ENCODE measurements around the gene F11R.
"Not testable (repeated sequence)": the region's sequence is repeated elsewhere in the genome, so short reads cannot be mapped to it uniquely, and the experiment has no call there.

Gene F11R

DNA sequence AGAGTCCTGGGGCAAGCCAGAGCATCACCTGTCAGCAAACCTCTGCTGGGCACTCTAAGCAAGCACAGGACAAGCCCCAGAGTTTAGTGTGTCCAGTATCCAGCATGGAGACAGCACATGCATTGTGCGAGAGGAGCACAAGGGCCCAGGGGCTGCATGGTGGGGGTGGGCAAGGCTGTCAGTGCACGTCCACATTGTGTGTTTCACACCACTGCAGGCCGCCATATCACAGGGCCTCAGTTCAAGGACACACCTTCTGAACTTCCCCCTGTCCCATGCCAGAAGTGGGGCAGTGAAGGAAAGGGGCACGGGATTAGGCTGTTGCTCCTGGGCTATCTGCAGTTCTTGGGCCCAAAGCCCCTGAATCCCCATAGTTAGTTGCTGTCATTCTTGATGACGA lies 18.6 kb upstream of the F11R start:
- FAIRE-seq, result no peak

DNA sequence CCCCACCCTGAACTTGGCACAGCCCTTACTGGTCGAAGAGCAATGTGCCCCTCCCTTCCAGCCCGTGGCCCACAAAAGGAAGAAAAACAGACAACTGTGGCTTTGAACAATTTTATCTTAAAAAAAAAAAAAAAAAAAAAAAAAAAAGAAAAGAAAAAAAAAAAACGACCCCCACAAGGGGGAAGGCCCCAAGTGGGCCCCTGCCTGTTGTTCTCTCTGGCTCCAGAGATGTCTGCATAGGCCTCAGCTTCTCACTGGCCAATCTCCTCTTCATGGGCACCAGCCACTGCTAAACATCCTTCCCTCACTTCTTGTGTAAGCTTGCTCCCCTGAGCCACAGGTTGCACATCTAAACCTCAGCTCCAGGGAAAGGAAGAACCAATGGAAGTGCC lies 18.2 kb upstream of the F11R start:
- FAIRE-seq, result no peak

DNA sequence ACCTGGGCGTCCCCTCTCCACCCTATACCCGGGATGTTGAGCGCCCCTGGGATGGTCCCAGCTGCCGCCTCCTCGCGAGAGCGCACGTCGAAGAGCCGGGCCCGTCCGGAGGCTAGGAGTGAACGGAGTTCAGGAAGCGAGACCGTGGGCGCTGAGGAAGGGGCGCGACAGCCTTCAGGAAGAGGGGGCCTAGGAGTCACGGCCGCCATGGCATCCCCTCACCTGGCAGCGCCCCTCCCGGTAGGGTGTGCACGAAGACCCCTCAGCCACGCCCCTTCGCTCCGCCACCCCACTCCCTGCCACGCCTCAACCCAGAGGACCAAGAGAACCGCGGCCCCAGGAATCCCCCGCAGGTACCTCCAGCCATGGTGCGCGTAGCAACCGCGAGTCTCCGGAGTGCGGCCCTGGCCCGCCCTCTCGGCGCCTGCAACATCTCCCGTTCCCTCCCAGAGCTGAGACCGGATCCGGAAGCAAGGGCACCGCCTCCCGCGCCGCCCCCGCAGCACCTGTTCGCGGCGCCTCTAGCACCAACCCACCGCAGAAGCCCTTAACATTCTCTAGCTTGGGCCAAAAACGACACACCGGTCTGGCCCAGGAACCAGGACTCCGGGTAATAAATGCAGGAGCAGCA lies 17.7 kb upstream of the F11R start, which contains the start of gene TSTD1:
TSTD1 (minus strand) TSS at position 442 of the 631 bp plus-strand sequence; CDS start at position 367, 75 bp downstream.
- no peak for FAIRE-seq

DNA sequence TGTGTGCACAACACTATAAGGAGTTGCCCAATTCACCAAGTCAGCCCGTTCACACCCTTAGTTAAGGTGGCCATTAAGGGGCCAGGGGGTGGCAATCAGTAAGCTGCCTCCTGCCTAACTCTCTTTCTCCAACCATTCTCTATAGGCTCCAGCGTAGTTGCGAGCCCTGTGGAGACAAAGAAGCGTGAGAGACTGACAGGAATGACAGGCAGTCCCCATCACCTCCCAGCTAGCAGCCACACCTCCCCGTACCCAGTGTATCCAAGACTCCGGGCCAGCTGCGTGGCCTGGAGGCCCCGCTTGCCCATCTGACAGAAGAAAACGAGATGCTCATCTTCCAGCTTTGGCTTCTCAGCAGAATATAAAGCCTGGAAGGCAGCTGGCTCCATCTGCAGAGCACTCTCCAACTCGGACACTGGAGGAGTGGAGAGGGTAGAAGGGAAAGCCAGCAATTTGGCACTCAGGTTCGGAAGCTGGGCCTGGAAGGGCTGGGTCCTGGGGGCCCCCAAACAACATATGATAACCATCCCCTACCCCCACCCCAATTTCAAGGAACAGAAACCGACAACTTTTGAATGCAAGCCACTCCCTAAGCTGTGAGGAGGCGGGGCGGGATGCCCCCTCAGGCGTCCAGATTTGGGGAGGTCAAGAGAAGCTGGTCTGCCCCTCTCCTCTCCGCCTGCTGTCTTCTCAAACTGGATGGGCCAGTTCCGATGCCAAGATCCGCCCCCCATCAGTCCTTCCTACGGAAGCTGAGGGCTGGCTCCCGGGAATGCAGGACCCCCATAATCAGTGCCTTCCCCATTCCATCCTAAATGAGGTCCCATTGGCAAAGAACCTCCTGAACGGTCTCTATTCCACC lies 16.9 kb upstream of the F11R start:
- FAIRE-seq, result no peak

DNA sequence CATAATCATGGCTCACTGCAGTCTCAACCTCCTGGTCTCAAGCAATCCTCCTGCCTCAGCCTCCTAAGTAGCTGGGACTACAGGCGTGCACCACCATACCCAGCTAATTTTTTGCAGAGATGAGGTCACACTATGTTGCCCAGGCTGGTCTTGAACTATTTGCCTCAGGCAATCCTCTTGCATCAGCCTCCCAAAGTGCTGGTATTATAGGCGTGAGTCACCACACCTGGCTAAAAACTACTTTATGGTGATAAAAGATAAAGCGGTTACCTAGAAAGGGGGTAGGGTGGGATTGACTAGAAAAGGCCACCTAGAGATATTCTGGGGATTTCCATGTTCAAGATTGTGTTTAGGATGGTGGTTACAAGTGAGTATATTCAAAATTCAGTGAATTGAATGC lies 12.8 kb upstream of the F11R start:
- no peak for FAIRE-seq

DNA sequence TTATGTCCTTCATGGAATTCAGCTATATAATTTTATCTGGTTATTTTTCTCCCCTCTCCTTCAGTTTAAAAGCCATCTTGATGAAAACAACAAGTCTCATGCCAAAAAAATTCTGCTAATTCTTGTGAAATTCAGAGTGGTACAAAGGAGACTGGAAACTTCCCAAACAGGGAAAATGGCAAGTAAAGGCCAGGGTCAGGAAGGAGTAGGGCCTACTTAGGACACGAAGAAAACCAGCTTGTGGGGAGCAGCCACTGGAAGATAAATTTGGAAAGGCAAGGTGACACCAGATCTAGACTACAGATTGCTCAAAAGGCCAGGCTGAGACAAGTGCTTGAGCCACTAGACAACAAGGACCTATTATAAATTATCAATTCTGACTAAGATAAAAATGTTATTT lies 11.5 kb upstream of the F11R start:
- no peak for FAIRE-seq

DNA sequence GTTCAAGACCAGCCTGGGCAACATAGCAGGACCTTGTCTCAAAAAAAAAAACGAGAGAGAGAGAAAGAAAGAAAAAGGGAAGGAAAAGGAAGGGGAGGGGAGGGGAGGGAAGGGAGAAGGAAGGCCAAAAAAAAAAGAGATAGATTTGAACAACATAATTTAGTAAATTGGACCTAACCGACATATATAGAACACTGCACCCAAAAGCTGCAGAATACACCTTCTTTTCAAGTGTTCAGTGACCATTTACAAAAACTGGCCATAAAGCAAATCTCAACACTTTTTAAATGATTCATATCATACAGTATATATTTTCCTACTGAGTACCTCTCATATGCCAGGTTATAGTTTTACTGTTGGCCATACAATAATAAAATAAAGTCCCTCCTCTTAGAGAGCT lies 10.9 kb upstream of the F11R start:
- FAIRE-seq, result no peak

DNA sequence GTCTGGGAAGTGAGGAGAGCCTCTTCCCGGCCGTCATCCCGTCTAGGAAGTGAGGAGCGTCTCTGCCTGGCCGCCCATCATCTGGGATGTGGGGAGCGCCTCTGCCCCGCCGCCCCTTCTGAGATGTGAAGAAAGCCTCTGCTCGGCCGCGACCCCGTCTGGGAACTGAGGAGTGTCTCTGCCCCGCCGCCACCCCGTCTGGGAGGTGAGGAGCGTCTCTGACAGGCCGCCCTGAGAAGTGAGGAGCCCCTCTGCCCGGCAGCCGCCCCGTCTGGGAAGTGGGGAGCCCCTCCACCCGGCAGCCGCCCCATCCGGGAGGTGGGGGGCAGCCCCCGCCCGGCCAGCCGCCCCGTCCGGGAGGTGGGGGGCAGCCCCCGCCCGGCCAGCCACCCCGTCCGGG lies 8.5 kb upstream of the F11R start:
- FAIRE-seq, result not testable (repeated sequence)

DNA sequence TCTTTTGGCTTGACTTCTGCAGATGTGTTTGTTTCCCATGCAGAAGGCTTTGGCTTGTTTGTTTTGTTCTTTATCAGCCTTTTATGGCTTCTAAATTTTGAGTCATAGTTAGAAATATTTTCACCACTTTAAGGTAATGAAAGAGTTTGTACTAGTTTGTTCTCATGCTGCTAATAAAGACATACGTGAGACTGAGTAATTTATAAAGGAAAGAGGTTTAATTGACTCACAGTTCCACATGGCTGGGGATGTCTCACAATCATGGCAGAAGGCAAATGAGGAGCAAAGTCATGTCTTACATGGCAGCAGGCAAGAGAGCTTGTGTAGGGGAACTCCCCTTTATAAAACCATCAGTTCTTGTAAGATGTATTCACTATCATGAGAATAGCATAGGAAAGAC lies 6.0 kb upstream of the F11R start:
- FAIRE-seq, result not testable (repeated sequence)

DNA sequence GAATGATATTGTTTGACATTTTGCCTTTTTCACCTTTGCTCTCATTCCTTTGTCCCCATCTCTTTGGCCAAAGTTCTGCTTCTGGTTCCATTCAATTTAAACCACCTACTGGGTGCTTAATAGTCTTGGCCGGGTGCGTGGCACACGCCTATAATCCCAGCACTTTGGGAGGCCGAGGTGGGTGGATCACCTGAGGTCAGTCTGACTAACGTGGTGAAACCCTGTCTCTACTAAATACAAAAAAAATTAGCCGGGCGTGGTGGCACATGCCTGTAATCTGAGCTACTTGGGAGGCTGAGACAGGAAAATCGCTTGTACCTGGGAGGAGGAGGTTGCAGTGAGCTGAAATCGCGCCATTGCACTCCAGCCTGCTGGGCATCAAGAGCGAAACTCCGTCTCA lies 1.5 kb upstream of the F11R start:
- FAIRE-seq, result not testable (repeated sequence)

DNA sequence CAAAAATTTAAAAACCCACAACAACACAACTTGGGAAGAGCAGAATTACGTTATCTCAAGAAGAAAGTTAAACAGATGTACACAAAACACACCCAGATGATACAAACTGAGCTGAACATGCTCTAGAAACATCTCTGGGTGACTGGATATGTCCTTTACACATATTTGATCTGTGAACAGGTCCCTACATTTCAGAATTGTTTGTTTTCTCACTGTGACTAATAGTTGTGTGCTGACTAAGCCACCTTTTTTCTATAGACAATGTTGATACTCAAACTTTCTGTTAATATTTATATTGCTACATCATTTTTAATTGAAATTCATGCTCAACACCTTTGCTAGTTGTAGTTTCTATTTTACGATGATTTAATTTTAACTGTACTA lies 1.0 kb upstream of the F11R start:
- FAIRE-seq, result no peak

DNA sequence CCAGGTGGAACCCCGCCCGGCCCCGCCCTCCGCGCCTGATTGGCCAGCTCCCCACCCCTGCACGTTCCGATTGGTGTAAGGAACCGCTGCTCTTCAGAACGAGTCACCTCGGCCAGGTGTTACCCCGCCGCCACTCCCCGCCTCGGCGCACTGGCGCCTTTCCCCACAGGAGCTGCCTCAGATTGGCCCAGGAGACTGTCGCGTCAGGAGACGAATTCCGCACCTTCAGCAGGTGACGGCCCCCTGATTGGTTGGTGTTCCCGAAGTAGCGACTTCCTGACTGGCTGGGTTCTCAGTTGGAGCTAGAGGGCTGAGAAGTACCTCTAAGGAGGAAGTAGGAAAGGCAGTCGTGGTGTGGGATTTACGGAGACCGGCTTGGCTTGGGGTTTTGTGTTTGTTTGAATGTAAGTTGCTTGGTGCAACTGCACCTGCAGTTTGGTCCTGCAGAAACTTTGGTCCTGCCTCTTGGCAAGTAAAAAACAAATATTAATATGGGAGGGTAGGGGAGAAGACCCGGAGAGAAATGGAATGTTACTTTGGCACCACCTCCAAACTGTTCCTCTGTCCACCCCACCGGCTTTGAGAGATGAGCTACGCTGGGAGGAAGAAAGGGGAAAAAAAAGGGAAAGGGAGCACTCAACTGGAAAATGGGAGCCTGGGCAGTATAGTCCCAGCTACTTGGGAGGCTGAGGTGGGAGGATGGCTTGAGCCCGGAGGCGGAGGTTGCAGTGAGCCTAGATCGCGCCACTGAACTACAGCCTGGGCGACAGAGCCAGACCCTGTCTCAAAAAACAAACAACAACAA lies 415 bp upstream of the F11R start:
- FAIRE-seq, result no peak

DNA sequence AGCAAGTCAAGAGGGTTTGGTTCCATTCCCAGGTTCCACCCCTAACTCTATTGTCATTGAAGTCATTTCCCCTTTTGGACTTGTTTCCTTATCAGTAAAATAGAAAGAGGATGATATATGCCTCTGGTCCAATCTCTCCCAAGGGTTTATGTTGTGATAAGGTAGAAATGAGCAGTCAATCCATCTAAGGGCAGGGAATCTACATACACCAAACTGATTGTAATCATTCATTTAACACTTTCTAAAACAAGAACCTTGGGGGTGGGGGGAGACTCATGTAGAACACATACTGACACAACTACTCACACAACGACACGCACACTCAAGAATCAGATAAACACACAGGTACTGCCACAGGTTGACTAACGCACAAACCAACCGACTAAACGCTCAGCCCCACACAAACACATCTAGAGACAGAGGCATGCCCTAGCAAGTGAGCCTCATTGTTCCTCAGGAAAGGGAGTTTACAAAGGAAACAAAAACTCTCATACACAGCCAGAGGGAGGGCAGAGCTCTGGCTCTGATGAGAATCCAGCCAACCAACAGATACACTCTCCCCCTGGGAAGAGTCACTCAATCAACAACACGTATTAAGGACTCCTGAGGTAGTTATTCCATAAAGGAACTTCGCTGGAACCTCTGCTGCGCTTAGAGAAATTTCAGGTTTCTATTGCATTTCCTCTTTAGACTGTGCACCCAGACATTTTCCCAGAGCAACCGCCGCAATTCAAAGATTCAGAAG lies 1.0 kb downstream of the F11R start:
- FAIRE-seq, result no peak

DNA sequence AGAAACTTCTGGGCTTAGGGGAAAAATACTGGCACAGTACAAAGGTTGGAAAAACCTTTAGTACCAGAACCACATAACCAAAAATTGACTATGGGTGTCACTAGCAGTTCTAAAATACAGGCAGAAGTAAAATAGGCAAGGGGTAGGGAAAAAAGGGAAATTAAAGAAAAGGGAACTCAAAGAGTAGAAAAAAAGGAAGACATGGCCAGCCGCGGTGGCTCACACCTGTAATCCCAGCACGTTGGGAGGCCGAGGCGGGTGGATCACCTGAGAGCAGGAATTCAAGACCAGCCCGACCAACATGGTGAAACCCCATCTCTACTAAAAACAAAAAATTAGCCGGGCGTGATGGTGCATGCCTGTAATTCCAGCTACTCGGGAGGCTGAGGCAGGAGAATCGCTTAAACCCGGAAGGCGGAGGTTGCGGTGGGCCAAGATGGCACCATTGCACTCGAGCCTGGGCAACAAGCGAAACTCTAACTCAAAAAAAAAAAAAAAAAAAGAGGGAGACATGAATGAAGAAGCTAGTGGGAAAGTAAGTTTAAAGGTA lies 1.8 kb downstream of the F11R start:
- FAIRE-seq, result not testable (repeated sequence)

DNA sequence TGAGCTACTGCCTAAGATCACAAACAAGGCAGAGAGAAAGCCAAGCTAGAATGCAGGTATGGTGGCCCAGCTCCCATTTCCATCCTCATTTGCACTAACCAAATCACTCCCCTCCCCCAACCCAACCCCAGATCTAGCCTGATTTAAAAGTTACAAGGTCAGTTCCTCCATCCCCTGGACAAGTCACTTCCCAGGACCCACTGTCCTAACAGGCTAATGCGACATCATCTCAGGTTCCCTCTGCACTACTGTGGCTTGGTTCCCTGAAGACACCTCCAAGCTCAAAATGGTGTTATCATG lies 2.4 kb downstream of the F11R start:
- FAIRE-seq, result no peak

DNA sequence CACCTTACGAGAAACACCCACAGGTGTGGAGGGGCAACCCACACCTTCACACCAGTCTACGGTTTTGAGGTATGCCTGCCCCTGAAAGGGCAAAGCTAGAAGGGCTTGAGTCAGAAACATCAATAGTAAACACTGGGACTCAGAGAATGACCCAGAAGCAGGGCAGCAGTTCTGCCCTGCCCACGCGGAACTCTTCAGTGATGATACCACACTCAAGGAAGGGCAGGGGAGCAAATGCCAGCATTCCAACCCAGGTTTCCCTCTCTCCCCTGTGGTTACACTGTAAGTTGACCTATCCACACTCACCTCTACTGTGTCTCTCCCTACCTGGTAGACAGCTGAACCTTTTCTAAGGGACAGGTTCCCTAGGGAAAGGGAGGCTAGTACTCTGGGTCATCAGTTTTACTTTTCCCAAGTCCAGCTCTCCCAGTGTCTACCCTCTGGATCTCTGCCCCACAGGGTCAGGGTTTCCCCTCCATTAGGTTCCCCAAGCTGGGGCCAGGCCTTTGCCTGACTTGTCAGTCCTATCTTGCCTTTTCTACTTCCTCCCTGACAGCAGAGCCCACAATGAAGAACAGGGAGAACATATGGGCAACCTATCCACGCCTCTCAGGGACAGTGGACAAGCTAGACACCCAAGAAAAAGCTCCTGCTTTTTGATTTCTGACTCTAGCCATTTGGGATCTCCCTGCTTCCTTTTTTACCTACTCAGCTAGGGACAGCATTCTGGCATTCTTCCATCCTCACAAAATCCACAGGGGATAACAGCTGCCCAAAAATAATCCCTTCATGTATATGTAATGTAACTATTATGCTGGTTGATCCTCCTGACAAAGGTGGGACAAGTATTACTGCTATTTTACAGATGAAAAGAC lies 3.0 kb downstream of the F11R start:
- FAIRE-seq, result no peak

DNA sequence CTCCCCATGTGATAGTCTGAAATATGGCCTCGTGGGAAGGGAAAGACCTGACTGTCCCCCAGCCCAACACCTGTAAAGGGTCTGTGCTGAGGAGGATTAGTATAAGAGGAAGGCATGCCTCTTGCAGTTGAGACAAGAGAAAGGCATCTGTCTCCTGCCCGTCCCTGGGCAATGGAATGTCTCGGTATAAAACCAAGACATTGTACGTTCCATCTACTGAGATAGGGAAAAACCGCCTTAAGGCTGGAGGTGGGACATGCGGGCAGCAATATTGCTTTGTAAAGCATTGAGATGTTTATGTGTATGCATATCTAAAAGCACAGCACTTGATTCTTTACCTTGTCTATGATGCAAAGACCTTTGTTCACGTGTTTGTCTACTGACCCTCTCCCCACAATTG lies 3.8 kb downstream of the F11R start:
- FAIRE-seq, result not testable (repeated sequence)

DNA sequence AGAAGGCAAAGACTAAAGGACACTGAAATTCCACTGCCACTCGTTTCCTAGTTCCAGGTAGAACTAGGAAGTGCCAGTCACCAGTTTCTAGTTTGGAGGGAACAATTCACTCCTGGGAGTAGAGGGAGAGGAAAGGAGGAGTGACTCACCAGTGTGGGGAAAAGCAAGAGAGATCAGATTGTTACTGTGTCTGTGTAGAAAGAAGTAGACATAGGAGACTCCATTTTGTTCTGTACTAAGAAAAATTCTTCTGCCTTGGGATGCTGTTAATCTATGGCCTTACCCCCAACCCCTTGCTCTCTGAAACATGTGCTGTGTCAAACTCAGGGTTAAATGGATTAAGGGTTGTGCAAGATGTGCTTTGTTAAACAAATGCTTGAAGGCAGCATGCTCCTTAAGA lies 4.3 kb downstream of the F11R start:
- not testable (repeated sequence) for FAIRE-seq

DNA sequence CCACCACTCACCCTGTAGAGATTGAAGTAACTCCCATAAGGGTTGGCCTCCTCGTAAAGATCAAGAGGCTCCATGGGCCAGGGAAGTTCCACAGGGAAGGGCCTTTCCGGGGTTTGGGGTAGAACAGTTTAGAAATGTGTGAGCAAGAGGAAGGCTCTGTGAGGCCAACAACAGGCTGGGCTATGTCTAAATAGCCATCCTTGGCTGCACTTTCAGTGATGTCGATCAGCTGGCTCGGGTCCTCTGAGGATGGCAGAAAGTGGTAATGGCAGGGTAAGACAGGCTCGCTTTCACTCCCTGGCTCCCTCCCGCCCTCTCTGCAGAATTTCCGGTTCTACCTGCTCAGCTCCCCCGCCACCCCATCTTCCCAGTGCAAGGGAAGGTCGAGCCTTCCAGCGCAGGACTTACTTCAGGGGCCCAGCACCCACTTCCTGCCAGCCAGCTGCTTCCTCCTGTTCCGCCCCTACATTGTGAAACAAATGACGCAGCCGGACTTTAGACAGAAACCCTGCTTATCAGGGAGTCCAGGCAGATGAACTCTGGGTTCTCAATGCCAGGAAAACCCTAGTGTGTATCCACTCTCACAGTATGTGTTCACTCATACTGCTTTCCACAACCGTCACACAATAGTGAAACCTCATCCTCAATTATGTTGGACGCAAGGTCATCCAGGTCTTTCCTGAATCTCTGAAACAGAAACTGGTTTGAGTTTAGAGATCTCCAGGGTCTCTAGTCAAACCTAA lies 7.3 kb downstream of the F11R start:
- no peak for FAIRE-seq

DNA sequence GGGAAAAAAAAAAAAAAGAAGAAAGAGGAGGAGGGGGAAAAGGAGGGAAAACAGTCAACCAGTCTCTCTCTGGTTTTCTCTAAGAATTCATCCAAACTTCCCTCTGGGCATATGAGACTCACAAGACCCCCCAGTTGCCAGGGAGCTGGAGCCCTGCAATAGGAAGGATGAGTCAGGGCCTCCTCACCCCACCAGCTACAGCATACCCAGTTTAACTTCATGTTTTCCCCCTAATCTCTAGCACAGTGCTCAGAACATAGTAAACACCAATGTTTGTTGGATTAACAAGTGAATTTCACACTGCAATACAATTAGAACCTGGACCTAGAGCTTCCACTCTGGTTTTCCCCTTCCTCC lies 7.8 kb downstream of the F11R start:
- no peak for FAIRE-seq

DNA sequence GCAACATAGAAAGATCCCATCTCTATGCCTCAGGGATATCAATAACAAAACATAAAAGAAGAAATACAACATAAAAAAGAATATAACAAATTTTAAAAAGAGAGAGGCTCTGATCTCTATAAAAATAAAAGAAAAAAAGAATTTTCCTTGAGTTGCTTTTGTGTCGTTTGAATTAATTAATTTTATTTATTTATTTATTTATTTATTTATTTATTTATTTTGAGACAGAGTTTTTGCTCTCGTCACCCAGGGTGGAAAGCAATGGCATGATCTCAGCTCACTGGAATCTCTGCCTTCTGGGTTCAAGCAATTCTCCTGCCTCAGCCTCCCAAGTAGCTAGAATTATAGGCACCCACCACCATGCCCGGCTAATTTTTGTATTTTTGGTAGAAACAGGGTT lies 8.5 kb downstream of the F11R start:
- no peak for FAIRE-seq
